Upper lobe of left lung (tissue), 4 donors: ENCODE measurements around the gene FRY.

Experiments used
- POLR2AphosphoS5 ChIP-seq, 2 donors: sonication (generic); formaldehyde crosslinking; IDR thresholded peaks; one replicate each; pipeline ENCODE4 v1.5.1; 2017; ENCODE audit warnings: antibody characterized with exemption in 2 of 2
- TF ChIP-seq, protein P1 (sequence below), 6 experiments: fragments of 450-650 bp in 4 of 6; fragments of 200-600 bp in 2 of 6; sonication (generic) in 2 of 6; IDR thresholded peaks; one replicate each; pipeline ENCODE4 v1.5.1; 2016 to 2019; ENCODE audit warnings: antibody characterized with exemption in 6 of 6

DNA sequence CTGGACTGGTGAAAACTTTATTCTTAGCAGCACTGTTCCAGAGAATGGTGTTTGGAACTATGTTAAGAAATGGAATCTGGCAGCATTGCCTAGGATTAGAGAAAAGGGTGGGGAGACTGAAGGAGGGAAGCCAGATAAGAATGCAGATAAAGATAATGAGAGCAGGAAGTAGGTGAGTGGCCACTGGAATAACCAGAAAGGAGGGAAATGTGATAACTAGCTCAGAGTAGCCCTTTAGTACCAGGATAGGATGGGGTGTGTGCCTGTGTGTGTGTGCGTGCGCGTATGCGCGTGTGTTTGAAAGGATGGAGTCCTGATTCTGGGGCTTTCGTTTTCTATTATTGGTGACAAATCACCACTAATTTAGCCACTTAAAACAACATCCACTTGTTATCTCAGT lies 33.4 kb upstream of the FRY start:
- TF ChIP-seq, protein P1, sequence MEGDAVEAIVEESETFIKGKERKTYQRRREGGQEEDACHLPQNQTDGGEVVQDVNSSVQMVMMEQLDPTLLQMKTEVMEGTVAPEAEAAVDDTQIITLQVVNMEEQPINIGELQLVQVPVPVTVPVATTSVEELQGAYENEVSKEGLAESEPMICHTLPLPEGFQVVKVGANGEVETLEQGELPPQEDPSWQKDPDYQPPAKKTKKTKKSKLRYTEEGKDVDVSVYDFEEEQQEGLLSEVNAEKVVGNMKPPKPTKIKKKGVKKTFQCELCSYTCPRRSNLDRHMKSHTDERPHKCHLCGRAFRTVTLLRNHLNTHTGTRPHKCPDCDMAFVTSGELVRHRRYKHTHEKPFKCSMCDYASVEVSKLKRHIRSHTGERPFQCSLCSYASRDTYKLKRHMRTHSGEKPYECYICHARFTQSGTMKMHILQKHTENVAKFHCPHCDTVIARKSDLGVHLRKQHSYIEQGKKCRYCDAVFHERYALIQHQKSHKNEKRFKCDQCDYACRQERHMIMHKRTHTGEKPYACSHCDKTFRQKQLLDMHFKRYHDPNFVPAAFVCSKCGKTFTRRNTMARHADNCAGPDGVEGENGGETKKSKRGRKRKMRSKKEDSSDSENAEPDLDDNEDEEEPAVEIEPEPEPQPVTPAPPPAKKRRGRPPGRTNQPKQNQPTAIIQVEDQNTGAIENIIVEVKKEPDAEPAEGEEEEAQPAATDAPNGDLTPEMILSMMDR (IDR thresholded peaks at IDR 0.05) = no peak
- TF ChIP-seq POLR2AphosphoS5 (IDR thresholded peaks at IDR 0.05) = no peak
